Stimulated activated CD4-positive, alpha-beta T cell treated with anti-CD3 and anti-CD28 coated beads, Interleukin-2, amount 100 ng/mL, for 48 hours (primary cell): ENCODE data around the gene MAFG.
"Not testable (repeated sequence)": the region's sequence is repeated elsewhere in the genome, so short reads cannot be mapped to it uniquely, and the experiment has no call there.

Experiments
- DNase-seq, 2 donors: peaks; one replicate each; pipeline ENCODE4 v3.0.0-alpha.2; 2020

The MAFG gene

GRCh38 chr17:81921996-81922565 lies 5.5 kb downstream of the MAFG start:
- no peak for DNase-seq

- DNase-seq, result no peak
Measured at GRCh38 chr17:81921537-81921862, 6.0 kb downstream of the MAFG start.

DNA sequence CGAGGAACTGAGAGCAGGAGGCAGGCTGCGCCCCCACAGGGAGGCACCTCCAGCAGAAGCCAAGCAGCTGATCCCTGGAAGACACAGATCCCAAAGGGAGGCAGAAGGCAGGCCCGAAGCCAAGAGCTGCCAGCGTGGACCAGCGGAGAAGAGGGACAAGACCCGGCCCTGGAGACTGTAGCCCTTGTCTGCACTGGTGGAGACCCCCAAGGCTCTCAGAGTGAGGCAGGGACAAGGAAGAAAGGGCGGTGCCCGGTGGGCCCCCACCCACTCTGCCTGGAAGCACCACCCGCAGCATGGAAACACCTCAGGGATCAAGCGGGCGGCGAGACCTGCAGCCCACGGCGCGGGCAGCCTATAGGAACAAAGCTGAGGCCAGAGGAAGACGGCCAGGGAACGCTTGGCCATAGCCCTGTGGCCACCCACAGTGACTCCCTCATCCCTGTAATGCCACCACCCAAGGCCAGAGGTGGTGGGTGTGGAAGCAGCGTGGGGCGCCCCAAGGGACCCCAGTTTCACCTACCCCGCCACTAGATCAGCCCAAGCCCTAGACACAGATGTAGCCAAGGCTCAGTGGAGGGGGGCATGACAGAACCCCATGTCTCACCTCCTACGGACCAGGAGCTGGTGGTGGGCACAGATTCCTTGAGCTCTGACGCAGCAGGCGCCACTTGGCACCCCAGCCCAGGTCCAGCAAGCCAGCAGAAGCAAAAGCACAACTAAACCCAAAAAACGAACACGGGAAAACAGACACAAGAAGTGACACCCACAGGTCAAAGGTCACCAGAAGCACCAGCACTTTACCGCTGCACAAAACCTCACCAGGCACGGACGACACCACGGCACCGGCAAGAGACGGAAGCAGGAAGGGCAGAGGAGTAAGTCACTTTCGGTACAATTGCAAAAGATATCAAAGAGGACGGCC lies 6.7 kb downstream of the MAFG start:
- no peak for DNase-seq

DNA sequence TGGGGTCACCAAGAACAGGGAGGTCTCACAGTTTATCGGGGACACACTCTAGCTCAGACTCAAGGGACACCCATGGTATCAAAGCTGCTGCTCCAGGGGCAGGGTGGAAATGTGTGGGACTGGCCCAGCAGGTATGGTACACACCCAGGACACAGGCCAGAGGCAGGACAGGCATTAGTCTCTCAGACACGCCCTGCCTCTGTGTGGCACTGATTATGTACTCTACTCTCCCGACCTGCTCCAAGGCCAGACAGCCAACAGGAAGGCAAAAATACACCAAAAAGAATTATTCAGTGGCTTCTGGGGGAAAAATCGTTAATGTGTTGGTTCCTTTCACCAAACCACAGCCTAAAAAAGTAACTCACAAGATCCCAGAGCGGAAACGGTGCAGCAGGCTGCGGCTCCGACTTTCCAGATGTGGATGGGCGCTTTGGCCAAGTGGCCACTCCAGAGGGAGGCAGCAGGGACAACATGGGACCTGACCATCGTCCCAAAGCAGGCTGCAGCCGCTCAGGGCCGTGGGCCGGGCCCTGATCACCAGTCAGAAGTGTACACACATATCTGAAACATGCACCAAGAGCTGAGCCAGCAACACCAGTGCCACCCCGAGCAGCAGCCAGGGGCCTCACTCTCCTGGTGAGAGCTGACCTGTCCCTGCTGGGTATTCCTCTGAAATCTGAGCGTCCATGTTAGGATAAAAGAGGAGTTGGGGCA lies 8.5 kb downstream of the MAFG start:
- DNase-seq, result no peak

GRCh38 chr17:81918333-81918669 lies 9.2 kb downstream of the MAFG start:
- DNase-seq, result not testable (repeated sequence)

- peak; percentile 65 to 77 for DNase-seq
Measured at GRCh38 chr17:81917565-81918332, 9.8 kb downstream of the MAFG start, which contains the start of gene SIRT7. SIRT7 (minus strand) TSS chr17:81918176; CDS start chr17:81918131, 45 bp downstream.

DNA sequence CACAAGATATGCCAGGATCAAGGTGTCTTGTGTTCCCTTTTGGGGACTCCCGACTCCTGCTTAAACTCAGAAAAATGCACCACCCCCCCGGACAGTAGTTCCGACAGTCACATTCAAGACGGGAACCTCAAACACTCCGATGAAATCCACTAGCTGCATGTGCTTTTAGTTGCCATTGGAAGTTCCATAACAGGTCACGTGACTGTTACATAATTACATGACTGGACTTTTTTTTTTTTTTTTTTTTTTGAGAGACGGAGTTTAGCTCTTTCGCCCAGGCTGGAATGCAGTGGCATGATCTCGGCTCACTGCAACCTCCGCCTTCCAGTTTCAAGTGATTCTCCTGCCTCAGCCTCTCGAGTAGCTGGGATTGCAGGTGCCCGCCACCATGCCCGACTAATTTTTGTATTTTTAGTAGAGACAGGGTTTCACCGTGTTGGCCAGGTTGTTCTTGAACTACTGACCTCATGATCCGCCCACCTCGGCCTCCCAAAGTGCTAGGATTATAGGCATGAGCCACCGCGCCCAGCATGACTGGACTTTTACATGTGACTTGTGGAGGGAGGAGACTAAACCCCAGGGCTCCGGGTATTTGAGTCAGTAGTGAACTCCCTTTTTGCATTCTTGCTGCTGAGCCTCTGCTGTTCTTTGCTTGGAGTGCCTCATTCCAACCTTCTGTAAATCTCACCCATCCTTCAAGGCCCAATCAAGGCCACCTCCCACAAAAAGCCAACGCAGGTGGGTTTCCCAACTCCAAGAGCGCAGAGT lies 11.1 kb downstream of the MAFG start:
- DNase-seq, result no peak

DNA sequence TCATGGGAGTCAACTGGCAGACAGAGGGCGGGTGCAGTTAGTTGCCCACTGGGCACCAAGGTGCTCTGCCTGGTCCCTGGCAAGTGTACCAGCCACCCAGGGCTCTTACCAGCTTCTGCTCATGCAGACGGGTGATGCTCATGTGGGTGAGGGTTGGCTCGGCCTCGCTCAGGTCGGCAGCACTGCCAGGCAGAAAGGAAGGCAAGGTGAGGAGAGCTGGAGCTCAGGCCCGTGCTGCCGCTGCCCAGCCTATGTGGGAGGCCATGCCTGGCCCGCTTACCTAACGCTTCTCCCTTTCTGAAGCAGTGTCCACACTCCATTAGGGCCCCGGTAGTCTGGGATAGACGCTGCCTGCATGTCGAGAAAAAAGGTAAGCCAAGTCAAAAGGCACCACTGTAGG lies 12.2 kb downstream of the MAFG start:
- no peak for DNase-seq

DNA sequence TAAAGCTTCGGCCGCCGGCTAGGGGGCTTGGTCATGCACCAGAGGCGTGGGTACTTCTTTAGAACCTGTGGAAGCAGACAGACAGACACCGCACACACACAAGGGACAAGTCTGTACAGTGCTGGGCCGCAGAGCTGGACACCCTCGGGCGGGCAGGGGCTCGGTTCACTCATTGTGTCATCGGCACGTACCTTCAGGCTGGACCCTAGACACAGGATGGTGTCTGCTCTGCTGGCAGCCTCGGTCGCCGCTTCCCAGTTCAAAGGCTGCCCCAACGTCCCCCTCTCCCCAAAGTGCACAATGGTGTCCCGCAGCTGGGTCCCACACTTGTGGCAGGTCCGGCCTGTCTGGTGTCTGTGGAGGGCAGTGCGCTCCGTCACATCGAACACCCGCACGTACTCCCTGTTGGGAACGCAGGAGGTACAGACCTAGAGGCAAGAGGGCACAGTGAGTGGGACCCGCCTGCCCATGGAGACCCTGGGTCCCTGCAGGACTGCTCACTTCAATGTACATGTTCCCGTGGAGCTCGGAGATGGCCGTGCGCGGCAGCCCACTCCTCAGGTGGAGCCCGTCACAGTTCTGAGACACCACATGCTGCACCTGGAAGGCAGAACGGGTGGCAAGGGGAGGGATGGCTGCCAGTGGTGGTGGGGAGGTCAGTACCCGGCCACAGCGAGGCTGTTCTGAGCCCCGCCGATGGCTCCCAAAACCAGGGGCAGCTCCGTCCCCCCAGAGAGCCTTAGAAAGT lies 13.3 kb downstream of the MAFG start:
- DNase-seq, result no peak

- DNase-seq, result no peak
Measured at GRCh38 chr17:81913394-81914102, 14.0 kb downstream of the MAFG start.

GRCh38 chr17:81912441-81913309 lies 14.9 kb downstream of the MAFG start:
- DNase-seq, result no peak

GRCh38 chr17:81911969-81912368 lies 15.6 kb downstream of the MAFG start:
- DNase-seq, result no peak

GRCh38 chr17:81911277-81911961 lies 16.1 kb downstream of the MAFG start, which contains the start of gene PCYT2:
PCYT2 (minus strand) TSS chr17:81911399; CDS start chr17:81911355, 44 bp downstream.
- DNase-seq, result peak; percentile 87 to 90

- DNase-seq, result no peak
Measured at GRCh38 chr17:81910840-81911276, 16.7 kb downstream of the MAFG start.

DNA sequence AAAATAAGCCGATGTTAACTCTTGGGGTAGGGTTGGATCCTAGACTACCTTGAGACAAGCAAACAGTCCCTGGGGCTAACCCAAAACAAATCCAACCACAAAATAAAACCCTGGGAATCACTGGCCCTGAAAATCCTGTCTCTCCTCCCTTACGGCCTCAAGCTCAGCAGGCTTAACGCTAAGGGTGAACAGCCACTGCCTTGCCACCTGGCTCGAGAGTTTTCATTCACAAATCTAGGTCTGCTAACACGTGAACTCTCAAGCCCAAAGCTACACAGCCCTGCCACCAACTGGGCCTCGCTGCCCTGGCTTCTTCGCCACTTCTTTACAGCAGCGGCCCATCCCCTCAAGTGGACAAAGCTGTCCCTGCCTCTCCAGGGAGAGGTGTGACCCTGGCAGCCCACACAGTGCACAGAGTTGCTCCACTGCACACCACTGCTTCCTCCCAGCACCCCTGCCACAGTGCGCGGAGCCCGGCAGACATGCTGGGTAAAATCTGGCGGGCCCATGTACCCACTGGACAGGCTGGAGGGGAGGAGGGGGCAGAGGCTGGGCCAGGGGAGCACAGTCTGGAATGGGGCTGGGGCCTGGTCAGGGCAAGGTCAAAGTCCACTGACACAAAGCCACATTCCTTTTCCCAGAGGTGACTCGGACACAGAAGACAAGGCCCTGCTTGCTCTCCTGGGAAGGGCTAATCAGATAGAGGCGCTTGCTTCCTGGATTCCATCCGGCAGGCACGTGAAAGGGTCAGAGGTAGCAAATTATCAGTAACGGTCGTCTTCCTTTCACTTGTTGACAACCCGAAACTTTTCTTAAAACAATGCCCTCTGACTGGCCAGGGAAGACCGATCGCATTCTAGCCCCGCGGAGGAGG lies 17.3 kb downstream of the MAFG start:
- DNase-seq, result no peak

GRCh38 chr17:81909231-81909630 lies 18.3 kb downstream of the MAFG start:
- no peak for DNase-seq

DNA sequence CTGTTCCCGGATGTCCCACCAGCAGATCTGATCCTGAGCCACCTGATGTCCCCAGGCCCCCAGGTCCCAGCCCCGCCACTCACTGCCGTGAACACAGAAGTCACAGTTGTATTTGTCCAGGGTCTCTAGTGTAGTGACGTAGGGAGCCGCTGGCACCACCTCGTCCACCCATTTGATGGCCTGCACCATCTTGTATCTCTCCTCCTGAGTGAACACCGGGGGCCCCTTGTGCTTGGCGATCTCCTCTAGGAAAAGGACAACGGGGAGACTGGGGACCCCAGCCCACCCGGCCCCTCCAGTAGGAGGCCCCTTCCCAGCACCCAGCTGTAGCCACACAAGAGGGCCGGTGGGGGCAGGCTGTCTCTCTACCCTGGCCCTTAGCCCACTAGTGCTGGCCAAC lies 18.7 kb downstream of the MAFG start:
- no peak for DNase-seq
